Measurements from ENCODE around the gene TBC1D4.

TBC1D4 gene

DNA sequence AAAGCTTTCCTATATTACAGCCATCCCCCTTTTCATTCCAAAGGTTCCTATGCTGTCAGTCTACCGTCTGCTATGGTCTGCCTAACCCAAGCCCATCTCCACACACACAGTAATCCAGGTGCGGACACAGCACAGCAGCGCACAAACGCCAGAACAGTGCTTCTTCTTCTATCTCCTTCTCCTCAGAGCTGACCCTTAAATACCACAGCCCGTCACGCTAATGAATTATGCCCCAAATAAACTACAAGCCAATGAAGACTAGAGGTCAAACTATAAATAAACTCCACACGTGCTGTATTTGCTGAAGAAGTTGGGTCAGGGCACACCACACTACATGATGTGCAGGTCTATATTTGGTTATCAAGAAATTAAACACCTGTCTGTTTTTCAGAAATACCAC is 71.8 kb downstream of the TBC1D4 start:
- no peak overlapping the region for H3K27ac ChIP-seq
- no peak for TF ChIP-seq ZFX (IDR thresholded peaks at IDR 0.05; ENCODE audit: borderline replicate concordance)
- TF ChIP-seq, protein P1, sequence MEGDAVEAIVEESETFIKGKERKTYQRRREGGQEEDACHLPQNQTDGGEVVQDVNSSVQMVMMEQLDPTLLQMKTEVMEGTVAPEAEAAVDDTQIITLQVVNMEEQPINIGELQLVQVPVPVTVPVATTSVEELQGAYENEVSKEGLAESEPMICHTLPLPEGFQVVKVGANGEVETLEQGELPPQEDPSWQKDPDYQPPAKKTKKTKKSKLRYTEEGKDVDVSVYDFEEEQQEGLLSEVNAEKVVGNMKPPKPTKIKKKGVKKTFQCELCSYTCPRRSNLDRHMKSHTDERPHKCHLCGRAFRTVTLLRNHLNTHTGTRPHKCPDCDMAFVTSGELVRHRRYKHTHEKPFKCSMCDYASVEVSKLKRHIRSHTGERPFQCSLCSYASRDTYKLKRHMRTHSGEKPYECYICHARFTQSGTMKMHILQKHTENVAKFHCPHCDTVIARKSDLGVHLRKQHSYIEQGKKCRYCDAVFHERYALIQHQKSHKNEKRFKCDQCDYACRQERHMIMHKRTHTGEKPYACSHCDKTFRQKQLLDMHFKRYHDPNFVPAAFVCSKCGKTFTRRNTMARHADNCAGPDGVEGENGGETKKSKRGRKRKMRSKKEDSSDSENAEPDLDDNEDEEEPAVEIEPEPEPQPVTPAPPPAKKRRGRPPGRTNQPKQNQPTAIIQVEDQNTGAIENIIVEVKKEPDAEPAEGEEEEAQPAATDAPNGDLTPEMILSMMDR (IDR thresholded peaks at IDR 0.05): no peak

DNA sequence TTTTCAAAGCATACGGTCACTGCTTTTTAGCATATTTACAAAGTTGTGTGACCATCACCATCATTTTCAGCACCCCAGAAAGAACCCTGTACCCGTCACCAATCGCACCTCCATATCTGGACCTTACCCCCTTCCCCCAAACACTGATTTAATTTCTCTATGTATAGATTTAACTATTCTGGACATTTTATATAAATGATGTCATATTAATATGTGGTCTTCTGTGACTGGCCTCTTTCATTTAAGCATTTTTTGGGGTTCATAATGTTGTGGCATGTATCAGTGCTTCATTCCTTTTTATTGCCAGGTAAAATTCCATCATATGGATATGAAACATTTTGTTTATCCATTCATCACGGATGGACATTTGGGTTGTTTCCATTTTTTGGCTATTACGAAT is 74.0 kb downstream of the TBC1D4 start:
- TF ChIP-seq, protein P1 (IDR thresholded peaks at IDR 0.05): no peak
- TF ChIP-seq ZFX (IDR thresholded peaks at IDR 0.05; ENCODE audit: borderline replicate concordance): no peak
- no peak overlapping the region for H3K27ac ChIP-seq

DNA sequence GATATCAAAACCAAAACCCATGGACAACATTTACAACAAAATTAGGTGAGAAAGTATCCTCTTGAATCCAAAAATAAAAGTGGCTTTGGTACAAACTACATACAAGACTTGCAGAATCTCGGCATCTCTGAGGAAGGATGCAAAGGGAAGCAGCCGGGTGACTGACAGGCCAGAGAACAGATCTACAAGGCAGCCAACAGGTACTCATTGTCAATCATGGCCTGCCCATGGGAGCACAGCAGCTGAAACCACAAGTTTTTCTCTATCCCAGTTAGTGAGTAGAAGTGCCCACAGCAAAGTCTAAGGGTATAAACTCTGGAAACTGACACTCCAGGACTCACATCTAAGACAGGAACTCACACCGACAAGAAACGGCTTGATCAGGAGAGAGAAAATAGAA is 74.5 kb downstream of the TBC1D4 start:
- no peak overlapping the region for H3K27ac ChIP-seq
- TF ChIP-seq ZFX (IDR thresholded peaks at IDR 0.05; ENCODE audit: borderline replicate concordance): no peak
- TF ChIP-seq, protein P1 (IDR thresholded peaks at IDR 0.05): no peak

DNA sequence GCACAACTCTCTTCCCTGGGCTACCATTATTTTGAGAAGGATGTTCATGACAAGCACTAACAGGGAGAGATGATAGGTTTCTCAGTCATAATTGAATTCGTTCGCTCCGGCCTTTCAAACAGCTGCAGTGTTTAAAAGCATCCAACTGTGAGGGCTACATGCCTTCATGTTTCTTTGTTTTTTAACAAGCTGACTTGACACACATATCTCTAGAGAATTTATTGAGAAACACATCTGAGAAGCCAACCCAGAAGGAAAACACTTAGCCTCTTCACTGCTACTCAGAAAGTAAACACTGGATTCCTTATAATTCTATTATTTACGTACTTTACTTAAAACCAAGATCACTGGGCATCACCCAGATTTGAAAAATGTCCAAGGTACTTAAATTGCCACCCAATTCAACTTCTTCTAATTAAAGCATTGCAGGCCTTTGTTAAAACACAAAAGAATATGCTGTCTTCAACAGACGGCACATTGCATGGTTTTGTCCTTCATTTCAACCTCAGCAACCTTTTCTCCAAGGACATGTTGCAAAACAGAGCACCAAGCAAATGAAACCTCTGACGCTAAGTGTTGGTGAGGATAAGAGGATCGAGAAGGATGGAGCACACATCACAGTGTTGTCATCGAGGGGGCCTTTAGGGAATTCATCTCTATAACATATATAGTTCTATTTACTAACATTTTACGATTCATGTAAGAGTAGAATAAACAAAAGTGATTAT is 75.8 kb downstream of the TBC1D4 start:
- no peak overlapping the region for H3K27ac ChIP-seq
- no peak for TF ChIP-seq ZFX (IDR thresholded peaks at IDR 0.05; ENCODE audit: borderline replicate concordance)
- TF ChIP-seq, protein P1 (IDR thresholded peaks at IDR 0.05): no peak

DNA sequence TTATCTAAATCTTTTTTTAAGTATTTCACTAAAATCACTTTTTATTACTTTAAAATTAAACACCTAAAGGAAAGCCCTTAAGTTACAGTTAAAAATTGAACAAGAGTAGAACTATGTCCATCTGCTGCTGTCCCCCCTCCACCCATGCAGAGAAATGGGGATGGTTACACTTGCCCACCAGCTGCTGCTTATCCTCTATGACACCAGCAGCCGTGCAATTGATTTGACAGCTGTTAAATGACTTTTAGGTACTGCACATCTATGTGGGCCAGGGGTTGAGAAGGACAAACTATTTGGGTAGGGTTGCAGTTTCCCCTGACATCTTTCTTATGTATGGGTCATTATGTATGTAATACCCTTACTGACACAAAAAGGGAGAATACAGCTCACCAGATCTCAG is 77.2 kb downstream of the TBC1D4 start:
- H3K27ac ChIP-seq: no peak overlapping the region
- TF ChIP-seq, protein P1 (IDR thresholded peaks at IDR 0.05): no peak
- no peak for TF ChIP-seq ZFX (IDR thresholded peaks at IDR 0.05; ENCODE audit: borderline replicate concordance)

DNA sequence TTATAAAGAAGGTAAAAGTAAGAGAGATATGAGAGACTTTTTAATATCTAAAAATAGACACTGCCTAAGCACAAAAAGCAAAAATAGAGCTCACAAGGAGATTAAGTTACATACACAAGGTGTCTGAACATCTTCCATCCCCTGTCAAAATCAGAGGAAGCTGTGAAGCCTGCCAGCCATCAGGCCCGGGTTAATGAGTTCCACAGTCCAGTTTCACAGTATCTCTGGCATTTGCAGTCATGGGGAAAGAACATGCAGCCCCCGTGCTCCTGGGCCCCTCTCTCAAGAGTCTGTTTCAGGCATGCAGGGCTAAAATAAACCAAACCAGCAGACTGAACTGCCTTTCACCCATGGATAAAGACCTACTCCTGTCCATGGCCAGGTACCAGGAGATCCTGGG is 79.2 kb downstream of the TBC1D4 start:
- no peak overlapping the region for H3K27ac ChIP-seq
- TF ChIP-seq, protein P1 (IDR thresholded peaks at IDR 0.05): no peak
- TF ChIP-seq ZFX (IDR thresholded peaks at IDR 0.05; ENCODE audit: borderline replicate concordance): no peak

DNA sequence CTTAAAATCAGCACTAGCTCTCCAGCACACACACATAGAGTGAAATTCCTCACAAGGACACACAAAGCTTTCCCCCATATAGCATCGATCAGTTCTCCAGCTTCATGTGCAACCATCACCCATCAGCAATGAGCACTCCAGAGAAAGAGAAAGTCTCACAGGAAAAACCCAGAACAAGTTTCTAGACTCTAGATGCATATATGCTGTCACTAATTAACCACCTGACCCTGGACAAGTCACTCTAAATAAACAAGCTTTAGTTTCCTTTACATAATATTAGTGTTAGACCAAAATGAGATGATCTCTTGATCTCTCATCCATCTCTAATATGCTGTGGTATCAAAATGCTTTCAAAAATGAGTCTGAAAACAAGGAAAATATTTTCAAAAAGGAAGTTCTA is 81.2 kb downstream of the TBC1D4 start:
- TF ChIP-seq, protein P1 (IDR thresholded peaks at IDR 0.05): no peak
- TF ChIP-seq ZFX (IDR thresholded peaks at IDR 0.05; ENCODE audit: borderline replicate concordance): no peak
- H3K27ac ChIP-seq: no peak overlapping the region

All from 22Rv1 (cell line).